K562 treated with DMSO at 1 percent for 4 hours (cell line): ENCODE data around the gene ICOS. TPM values are rescaled to one million over a fixed set of nuclear protein-coding genes. Genes with fewer than 3 reads are reported as not detected.

Experiments
- total RNA-seq: library from RNA; unstranded; fragments of 300-600 nt; gene quantifications from 2 replicates; pipeline ENCODE4 v1.2.3, GENCODE V29; 2022; ENCODE audit not compliant: insufficient read depth

ICOS gene, protein sequence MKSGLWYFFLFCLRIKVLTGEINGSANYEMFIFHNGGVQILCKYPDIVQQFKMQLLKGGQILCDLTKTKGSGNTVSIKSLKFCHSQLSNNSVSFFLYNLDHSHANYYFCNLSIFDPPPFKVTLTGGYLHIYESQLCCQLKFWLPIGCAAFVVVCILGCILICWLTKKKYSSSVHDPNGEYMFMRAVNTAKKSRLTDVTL
- total RNA-seq: not detected in 2 replicates

DNA sequence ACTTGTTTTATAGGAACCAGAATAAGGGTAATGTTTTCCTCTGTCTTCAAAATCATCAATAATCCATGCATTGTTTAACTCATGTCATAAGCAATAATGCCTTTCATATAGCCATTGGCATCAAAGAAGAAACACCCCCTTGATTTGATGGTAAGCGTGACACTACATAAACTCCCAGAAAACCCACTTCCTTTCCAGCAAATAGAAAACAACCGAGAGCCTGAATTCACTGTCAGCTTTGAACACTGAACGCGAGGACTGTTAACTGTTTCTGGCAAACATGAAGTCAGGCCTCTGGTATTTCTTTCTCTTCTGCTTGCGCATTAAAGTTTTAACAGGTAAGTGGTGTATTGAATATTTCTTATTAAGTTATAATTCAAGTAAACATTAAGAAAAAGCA, at the start of gene ICOS:
ICOS (plus strand) TSS at position 229 of the 400 bp plus-strand sequence; CDS start at position 281, 52 bp downstream.

Other genes starting within 250 kb of the ICOS start
- gene CD28, start 230.1 kb upstream of the ICOS start, total RNA-seq: not detected in 2 replicates
- not detected in 2 replicates for gene CTLA4, start 69.0 kb upstream of the ICOS start, total RNA-seq